HL-60/S4 (cell line): ENCODE data around the gene COL4A2.

Experiments
- in situ Hi-C: fragments of 300-500 bp; cut with MboI; formaldehyde crosslinking; loops from 2 replicates; pipeline ENCODE4 v1.14.3; 2022; ENCODE audit warnings: low sequenced_read_pairs

COL4A2 gene

DNA sequence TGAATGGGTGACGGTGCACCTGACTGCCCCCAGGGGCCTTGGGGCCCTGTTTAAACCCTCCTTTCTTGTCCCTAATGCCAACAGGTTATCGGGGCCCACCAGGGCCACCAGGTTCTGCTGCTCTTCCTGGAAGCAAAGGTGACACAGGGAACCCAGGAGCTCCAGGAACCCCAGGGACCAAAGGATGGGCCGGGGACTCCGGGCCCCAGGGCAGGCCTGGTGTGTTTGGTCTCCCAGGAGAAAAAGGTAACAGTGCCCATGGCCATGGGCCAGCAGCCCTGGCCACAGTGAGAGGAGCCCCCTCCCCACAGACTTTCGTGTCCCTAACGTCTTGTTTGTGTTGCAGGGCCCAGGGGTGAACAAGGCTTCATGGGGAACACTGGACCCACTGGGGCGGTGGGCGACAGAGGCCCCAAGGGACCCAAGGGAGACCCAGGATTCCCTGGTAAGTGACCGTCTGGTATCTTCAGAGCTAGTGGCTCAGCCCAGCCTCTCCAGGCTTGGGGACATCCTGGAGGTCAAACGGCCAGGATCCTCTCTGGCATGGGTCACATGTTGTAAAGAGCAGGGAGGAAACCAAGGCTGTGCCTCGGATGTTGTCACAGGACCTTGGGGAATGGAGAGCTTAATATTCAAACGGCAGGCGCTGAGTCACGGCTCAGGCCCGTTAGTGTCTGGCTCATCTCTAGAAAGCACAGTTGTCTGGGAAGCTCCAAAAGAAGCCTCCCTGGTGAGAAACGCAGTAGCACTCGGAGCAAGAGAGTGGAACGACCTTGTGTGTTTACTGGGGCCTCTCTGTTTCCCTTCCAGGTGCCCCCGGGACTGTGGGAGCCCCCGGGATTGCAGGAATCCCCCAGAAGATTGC lies 196.2 kb downstream of the COL4A2 start:
- in situ Hi-C loops, result no loop called here

DNA sequence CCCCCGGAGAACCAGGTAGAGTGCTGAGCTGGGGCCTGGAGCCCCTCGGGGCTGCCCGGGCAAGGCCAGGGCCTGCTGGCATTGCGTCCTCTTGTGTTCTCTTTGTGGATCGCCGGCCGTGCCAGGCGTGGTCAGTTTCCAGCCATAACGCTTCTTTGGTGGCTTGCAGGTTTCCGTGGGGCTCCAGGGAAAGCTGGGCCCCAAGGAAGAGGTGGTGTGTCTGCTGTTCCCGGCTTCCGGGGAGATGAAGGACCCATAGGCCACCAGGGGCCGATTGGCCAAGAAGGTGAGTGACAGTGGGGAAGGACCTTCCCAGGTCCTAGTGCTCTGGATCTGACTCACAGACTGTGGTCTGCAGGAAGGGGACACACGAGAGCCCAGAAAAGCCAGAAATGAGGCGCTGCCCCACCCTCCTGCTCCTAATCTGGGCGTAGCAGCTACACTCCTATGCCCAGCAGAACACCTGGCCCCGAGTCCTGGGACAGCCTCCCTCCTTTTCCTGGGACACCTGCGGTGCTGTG lies 197.0 kb downstream of the COL4A2 start:
- in situ Hi-C loops, result no loop called here

- in situ Hi-C loops, result no loop called here
Observed at GRCh38 chr13:110505594-110505993, 198.5 kb downstream of the COL4A2 start.

GRCh38 chr13:110506396-110506795 lies 199.3 kb downstream of the COL4A2 start:
- in situ Hi-C loops, result no loop called here

DNA sequence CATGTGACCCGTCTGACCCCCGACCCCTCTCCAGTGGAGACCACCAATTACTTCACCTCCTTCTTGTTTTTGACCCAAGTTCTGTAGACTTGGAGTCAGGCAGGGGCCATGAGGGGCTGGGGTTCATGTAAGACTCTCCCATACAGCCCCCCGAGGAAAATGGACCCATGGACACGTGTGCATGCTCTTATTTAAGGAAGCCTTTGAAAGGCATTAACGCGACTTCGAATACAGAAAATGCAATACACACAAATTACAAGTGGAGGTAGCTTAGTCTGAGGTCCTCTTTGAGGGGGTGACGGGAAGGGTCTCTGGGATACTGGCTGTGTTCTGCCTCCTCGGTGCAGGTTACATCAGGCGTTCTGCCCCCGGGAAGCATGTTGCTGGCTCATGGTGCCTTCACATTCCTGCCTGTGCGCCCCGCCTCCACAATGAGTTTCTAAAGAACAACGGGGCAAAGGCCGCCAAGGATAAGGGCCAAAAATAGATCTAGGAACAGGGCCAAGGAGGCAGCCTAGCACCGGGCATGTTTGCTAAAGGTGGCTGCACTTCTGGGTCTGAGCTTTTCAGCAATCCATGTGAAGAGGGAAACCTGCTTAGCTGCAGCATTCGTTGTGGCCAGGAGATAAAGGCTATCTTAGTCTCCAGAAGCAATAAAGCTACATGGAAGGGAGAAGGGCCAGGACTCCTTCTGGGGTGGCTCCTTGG lies 199.9 kb downstream of the COL4A2 start:
- in situ Hi-C loops, result no loop called here

- in situ Hi-C loops, result no loop called here
Observed at GRCh38 chr13:110507678-110508381, 200.7 kb downstream of the COL4A2 start.

- in situ Hi-C loops, result no loop called here
Observed at GRCh38 chr13:110509478-110509926, 202.4 kb downstream of the COL4A2 start.

DNA sequence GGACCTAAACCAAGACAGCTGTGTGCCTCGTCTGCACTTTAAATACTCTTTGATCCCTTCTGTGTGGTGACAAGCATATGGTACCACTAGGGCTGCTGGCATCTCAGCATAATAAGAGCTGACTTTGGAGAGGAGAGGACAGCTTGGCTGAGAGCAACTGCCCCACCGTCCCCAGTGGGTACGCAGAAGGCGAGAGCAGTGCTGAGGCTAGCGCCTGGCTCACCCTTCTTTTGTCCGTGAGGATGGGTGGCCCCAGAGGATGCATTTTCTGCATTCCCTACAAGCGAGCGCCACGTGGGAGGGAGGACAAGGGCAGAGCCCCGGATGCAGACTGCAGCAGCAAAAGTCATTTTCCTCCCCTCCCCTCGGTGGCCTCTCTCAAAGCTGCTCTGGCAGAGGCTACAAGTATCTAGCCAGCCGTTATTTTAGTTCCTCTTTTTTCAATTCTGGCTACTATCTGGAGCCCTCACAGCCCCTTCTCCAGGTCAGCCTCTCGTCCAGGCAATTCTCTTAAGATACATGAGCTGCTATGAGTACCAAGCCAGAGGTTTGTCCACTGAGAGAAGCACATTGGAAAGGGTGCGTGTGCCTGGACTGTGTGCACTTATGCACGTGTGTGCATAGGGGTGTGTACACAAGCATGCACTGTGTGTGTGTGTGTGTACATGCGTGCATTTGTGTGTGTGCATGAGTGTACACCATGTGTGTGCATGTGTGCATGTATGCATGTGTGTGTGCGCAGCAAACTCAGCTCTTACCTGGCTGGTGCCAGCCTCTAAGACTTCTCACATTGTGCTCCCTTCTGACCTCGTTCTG lies 203.1 kb downstream of the COL4A2 start:
- in situ Hi-C loops, result no loop called here

- in situ Hi-C loops, result no loop called here
Observed at GRCh38 chr13:110511509-110512181, 204.6 kb downstream of the COL4A2 start.

GRCh38 chr13:110512198-110512740 lies 205.2 kb downstream of the COL4A2 start:
- in situ Hi-C loops, result no loop called here

- in situ Hi-C loops, result no loop called here
Observed at GRCh38 chr13:110516500-110516899, 209.4 kb downstream of the COL4A2 start.

GRCh38 chr13:110517505-110518225 lies 210.6 kb downstream of the COL4A2 start:
- in situ Hi-C loops, result no loop called here

DNA sequence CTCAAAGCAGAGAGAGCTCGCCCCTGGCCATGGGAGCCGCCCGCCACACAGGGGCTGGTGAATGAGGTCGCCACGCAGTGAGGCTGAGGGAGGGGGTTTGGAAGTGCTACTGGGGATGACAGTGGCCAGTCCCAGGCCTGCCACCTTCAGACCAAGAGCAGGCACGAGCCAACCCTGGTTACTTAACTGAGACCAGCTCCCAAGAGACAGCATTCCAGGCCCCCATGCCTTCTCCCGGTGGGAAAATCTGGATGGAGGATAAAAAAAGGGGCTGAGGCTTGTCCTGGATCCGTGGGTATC lies 211.1 kb downstream of the COL4A2 start:
- in situ Hi-C loops, result no loop called here

- in situ Hi-C loops, result no loop called here
Observed at GRCh38 chr13:110518571-110518970, 211.5 kb downstream of the COL4A2 start.

GRCh38 chr13:110519046-110519445 lies 212.0 kb downstream of the COL4A2 start:
- in situ Hi-C loops, result no loop called here

GRCh38 chr13:110519506-110519905 lies 212.4 kb downstream of the COL4A2 start:
- in situ Hi-C loops, result no loop called here

GRCh38 chr13:110520431-110521295 lies 213.6 kb downstream of the COL4A2 start:
- in situ Hi-C loops, result no loop called here

DNA sequence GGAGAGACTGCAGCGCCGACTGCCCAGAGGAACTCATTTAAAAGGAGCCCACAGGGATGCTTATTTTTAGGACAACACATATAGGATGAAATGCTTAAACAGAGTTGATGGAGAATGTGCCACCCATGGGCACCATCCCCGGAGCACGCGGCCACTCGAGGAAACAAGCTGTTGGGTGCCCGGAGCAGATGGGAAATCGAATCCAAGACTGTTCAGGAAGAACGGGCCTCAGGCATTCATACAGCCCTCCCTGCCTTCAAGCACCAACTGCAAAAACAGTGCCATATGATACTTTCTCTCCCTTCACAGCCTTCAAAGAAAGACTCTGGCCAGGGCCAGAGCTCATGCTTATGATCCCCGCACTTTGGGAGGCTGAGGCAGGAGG lies 214.2 kb downstream of the COL4A2 start:
- in situ Hi-C loops, result no loop called here
